Activated CD8-positive, alpha-beta memory T cell treated with anti-CD3 and anti-CD28 coated beads for 24 hours (primary cell): ENCODE results near the gene CXCL17.
"Not testable (repeated sequence)": the region's sequence is repeated elsewhere in the genome, so short reads cannot be mapped to it uniquely, and the experiment has no call there.

Source experiments
- DNase-seq: peaks from one replicate; pipeline ENCODE4 v3.0.0-alpha.2; 2020

Gene CXCL17

GRCh38 chr19:42465827-42466280 lies 23.1 kb upstream of the CXCL17 start:
- DNase-seq, result no peak

- no peak for DNase-seq
These were observed 19.1 kb upstream of the CXCL17 start for GRCh38 chr19:42461700-42462324.

GRCh38 chr19:42461231-42461630 lies 18.5 kb upstream of the CXCL17 start:
- DNase-seq, result not testable (repeated sequence)

DNA sequence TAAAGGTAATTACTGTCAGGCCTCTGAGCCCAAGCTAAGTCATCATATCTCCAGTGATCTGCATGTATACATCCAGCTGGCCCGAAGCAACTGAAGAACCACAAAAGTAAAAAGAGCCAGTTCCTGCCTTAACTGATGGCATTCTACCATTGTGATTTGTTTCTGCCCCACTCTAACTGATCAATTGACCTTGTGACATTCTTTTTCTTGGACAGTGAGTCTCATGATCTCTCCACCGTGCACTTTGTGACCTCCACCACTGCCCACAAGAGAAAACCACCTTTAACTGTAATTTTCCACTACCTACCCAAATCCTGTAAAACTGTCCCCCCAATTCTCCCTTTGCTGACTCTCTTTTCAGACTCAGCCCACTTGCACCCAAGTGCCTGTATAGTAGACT lies 17.2 kb upstream of the CXCL17 start:
- no peak for DNase-seq

DNA sequence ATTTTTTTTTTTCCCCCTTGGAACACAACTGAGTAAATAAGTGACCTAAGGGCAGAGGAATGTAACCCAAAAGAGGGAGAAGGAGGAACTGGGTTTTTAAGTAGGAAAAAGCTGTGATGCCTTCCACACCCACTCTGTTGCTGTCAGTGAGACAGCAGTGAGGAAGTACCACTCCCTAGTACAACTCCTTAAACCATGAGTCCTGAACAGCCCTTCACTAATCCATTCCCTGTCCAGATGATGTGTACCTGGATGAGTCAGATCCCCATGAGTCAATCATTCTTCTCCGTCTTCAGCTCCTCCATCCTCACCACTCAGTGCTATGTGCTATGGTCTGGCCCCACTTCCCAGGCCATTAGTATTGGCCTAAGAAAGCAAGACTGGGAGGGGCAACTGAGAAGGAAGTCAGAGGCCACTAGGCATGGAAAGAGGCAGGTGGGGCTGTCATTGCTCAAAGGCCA lies 12.9 kb upstream of the CXCL17 start:
- no peak for DNase-seq

DNA sequence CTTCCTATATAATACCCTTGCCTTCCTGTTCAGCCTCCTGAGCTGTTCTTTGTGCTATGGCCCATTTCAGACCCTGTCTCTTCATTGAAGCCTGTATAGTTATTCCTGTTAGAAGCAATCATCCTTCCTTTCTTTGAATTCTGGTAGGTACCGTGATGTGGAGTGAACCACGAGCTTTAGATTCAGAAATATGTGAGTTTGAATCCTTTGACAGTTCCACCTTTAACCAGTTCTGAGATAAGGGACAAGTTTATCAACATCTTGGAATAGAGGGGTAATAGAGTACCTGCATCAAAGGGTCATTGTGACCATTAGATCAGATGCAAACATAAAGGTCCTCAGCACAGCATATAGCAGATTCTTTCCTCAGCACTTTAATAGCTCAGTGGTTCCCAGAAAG lies 12.3 kb upstream of the CXCL17 start:
- no peak for DNase-seq

DNA sequence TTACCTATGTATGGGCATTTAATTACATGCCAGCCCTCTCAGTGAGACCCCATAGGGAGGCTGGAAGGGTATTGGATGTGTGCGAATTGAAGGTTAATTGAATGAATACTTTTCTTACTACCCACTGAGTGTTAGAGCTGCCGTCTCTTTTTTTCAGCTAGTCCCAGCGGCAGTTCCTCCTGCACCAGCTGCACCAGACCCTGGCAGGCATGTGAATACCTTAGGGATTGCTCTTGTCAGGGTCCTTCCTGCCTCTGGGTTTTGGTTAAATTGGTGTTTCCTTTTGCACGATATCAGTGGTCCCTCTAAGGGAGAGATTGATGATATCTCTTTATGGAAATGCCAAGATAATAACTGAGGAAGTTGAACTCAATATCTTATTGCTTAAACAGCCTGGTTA lies 9.8 kb upstream of the CXCL17 start:
- no peak for DNase-seq

- peak; percentile 84 for DNase-seq
These were observed 7.7 kb upstream of the CXCL17 start for GRCh38 chr19:42450314-42450934.

- not testable (repeated sequence) for DNase-seq
These were observed 5.6 kb upstream of the CXCL17 start for GRCh38 chr19:42448306-42448705.

- no peak for DNase-seq
These were observed 3.2 kb upstream of the CXCL17 start for GRCh38 chr19:42445948-42446347.

DNA sequence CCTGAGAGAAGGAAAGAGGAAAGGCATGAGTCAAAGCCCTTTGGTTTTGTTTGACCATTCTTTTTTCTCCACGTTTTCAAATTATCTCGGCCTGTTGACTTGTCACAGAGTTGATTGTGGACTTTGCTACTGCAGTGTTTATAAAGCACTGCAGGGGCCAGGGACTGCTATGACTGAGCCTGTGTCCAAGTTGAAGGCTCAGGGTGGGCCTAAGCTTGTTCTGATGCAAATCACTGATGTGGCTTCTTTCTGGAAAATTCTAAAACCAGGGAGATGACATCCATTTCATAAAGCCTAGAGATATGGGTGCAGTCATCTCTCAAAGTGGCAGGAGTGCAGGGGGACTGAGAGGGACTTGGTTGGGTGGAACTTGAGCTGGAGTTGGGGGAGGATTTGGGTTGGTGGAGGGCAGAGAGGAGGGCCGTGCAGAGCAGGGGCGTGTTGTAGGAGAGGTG lies 1.2 kb upstream of the CXCL17 start:
- no peak for DNase-seq

GRCh38 chr19:42441049-42441445 lies 1.7 kb downstream of the CXCL17 start:
- peak; percentile 60 for DNase-seq

GRCh38 chr19:42440357-42441048 lies 2.2 kb downstream of the CXCL17 start:
- DNase-seq, result peak; percentile 91

DNA sequence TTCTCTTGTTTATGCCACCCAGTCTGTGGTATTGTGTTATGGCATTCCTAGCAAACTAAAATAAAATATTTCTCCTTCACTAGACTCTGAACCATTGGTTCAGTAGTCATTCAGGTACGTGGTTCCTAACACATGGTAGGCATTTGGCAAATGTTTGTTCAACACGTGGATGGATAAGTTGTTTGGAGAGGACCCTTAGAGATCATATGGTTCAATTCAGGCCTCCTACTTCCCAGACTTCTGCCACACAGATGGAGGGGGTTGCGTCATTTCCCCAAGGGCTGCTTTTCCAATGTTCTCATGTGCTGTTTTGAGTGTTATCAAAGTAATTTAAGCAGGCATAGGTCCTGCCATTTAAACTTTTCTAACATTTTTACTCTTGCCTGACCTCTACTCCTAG lies 6.7 kb downstream of the CXCL17 start:
- DNase-seq, result no peak

- no peak for DNase-seq
These were observed 7.4 kb downstream of the CXCL17 start for GRCh38 chr19:42435316-42435715.

DNA sequence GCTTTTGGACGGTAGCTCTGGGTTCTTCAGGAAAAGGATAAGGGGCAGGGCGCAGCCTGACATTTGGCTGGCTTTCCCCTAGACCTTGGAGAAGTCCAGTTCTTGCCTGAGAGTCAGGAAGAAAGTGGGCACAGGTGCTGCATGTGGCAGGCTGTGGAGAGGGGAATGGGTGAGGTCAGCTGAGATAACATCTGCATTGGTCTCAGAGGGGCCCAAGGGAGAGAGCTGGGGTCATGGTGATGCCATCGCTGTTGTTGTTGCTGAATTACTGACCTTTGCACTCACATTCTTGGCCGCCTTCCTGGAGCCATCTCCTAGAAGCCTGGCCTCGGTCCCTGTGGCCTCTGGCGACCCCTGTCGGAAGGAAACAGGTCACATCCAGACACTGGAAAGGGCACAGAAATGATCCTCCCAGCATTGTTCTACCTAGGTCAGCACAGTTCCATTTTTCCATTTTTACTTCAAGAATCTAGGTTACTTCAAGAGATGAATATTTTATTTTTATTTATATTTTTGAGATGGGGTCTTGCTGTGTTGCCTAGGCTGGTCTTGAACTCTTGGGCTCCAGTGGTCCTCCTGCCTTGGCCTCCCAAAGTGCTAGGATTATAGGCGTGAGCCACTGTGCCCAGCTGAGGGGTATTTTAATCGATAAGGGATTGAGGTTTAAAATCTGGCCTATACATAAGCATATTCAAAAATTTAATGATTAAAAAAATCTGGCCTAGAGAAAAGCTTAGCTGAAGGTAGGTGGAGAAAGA lies 9.1 kb downstream of the CXCL17 start:
- peak; percentile 81 for DNase-seq

GRCh38 chr19:42431486-42431885 lies 11.3 kb downstream of the CXCL17 start:
- DNase-seq, result no peak

GRCh38 chr19:42428676-42429075 lies 14.1 kb downstream of the CXCL17 start:
- no peak for DNase-seq

GRCh38 chr19:42427313-42427712 lies 15.4 kb downstream of the CXCL17 start, which contains the start of gene LIPE:
TSS of gene LIPE (minus strand) at chr19:42427388. CDS start at chr19:42427149, 239 bp downstream.
- no peak for DNase-seq

GRCh38 chr19:42426643-42427042 lies 16.1 kb downstream of the CXCL17 start:
- DNase-seq, result no peak

DNA sequence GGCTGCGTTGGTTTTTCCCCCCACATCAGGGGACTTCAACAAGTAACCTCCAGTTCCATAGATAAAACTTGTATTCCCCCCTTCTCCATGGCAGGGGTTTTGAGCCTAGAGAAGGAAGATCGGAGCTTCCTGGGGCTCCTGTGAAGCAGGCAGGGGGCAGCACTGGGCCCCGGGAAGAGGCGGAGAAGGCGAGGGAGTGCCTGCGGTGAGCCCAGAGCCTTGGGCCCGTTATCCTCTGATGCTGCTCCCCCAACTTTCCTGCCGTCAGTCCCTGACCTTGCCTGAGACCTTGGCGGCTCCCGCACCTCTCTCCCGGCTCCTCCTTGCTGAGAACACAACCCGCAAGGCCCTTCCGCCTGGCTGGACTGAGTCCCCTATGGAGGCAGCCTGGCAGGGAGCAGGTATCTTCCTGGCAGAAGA lies 18.0 kb downstream of the CXCL17 start:
- DNase-seq, result no peak

- DNase-seq, result no peak
These were observed 18.4 kb downstream of the CXCL17 start for GRCh38 chr19:42424345-42424707.
